ENCODE results near the gene KDM3A.

Gene KDM3A

GRCh38 chr2:86436328-86436727, 4.8 kb upstream of the KDM3A start:
- no peak for DNase-seq

- peak; percentile 5 for DNase-seq
These were observed 1.1 kb upstream of the KDM3A start for GRCh38 chr2:86439879-86440630.

GRCh38 chr2:86441392-86441881, 266 bp downstream of the KDM3A start:
- no peak for DNase-seq

DNA sequence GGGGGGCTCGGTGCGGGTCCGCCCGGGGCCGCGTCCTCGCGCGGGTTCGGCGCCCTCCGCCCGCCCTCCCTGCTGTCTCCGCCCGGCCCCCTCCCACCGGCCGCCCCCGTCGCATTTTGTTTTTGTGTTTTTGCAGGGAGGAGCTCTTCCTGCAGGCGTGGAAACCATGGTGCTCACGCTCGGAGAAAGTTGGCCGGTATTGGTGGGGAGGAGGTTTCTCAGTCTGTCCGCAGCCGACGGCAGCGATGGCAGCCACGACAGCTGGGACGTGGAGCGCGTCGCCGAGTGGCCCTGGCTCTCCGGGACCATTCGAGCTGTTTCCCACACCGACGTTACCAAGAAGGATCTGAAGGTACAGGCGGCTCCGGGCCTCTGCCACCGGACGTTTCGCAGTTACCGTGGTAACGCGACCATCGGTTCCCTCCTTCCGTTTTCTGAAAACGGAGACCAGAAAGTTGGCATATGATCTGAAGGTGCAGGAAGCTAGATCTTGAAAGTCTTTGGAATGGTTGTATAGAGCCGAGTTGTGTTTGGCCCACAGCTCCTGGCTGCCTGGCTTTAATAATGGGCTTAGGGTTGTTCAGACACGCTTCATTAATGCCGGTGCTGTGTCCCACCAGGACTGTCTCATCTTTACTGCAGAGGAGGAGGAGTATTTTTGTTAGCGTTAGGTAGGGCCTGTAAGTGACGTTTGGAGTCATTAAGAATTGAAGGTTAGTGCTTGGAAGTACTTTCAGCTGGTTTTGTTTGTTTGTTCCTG, 891 bp downstream of the KDM3A start:
- DNase-seq = peak; percentile 75

DNA sequence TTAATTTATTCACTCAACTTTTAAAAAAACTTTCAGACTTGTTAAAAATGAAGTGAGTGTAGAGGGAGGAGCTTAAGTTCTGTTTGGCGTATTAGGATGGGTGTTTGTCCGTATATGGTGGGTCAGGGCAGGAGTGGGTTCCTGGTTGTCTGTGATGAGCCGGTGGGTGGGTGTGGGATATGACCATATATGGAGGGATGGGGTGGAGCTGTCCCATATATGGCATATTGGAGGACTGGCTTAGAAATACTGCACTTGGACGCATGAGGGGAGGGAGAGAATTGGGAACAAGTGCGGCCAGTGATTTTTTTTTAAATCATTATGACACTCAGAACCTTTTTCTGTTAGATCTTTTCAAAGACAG, 1.5 kb downstream of the KDM3A start:
- peak; percentile 89 for DNase-seq

GRCh38 chr2:86443631-86444350, 2.6 kb downstream of the KDM3A start:
- no peak for DNase-seq

DNA sequence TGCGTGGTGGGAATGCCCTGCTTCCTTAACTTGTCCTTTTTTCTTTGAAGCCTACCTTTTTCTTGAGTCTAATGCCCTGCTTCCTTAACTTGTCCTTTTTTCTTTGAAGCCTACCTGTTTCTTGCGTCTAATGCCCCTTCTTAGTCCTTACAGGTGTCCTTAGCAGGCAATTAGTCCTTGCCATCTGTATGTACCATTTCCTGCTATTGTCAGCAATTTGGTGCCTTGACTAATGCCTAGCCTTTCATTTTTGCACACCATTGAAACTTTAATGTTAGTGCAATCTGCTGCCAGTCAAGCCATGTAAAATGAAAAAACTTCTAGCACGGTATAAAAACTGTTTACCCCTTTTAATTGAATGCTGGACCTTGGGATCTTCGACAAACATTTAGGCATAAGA, 4.3 kb downstream of the KDM3A start:
- no peak for DNase-seq

DNA sequence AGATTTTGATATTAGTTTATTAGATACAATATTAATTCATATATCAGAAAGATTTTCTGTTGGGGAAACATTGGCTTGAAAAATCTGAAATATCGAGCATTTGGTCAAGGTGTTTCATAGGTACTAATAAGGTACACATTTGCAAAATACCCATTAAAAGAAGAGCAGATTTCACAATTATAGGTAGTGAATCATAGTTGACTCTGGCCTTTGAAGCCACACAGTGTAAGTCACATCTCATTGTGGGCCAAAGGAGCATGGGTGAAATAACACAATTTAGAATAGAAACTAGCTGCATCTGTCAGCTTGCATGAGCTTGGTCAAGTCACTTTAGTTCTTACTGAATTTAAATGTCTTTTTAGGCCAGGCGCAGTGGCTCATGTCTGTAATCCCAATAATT, 4.9 kb downstream of the KDM3A start:
- no peak for DNase-seq

- DNase-seq = no peak
These were observed 12.7 kb downstream of the KDM3A start for GRCh38 chr2:86453836-86454235.

DNA sequence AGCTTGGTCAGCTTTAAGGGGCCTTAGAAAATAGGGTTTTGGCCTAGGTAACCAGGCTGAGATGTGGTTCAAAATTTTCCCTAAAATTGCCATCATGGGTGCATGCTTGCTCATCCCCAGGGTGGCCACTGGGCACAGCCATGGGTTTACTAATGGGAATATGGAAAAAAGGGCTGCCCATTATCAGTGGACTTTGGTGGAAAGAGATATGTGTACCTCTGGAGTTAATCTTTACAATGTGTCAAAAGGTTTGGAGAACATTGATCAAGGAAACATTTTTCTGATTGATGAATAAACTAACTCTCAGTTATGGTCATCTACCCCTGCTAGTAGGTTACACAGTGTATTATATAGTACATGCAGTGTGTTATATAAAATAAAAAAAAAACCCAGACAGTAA, 13.1 kb downstream of the KDM3A start:
- DNase-seq = no peak

DNA sequence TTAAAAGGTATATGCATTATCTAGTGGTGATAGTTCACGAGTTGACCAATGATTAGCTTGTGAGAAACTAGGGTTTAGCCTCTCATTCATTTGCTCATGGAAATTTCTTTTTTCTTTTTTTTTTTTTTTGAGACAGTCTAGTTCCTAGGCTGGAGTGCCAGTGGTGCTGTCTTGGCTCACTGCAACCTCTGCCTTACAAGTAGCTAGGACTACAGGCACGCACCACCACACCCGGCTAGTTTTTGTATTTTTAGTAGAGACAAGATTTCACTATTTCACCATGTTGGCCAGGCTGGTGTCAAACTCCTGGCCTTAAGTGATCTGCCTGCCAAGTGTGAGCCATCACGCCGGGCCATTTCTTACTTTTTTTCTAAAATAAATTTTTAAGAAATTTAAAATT, 14.0 kb downstream of the KDM3A start:
- DNase-seq = no peak

- DNase-seq = no peak
These were observed 20.0 kb downstream of the KDM3A start for GRCh38 chr2:86461042-86461743.

DNA sequence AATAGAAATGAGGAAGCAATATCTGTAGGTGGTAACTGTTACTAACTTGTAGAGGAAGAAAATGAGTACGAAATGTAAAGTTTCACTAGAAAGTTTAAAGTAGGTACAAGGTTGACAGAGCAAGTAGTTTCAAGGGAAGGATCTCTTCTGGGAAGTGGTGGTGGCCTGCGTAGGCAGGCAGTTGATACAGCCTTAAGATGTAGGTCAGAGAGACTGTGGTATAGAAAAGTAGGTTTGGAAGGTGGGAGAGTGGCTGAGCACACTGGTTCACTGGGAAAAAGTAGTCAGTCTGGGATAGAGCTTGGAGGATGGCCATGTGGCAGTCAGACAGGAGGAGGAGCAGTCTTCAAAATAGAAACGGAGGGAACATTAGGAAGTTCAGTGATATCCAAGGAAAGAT, 23.5 kb downstream of the KDM3A start:
- DNase-seq = no peak

DNA sequence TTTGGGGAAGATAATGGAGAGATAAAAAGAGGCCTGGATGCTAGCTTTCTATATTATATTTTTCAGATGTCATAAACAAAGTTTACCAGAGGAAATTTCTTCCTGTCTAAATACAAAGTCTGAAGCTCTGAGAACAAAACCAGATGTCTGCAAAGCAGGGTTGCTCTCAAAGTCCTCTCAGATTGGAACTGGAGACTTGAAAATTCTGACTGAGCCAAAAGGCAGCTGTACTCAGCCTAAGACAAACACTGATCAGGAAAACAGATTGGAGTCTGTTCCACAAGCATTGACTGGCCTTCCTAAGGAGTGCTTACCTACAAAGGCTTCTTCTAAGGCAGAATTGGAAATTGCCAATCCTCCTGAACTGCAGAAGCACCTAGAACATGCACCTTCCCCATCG, 25.1 kb downstream of the KDM3A start:
- no peak for DNase-seq

- DNase-seq = peak; percentile 31
These were observed 27.2 kb downstream of the KDM3A start for GRCh38 chr2:86468162-86469033.

DNA sequence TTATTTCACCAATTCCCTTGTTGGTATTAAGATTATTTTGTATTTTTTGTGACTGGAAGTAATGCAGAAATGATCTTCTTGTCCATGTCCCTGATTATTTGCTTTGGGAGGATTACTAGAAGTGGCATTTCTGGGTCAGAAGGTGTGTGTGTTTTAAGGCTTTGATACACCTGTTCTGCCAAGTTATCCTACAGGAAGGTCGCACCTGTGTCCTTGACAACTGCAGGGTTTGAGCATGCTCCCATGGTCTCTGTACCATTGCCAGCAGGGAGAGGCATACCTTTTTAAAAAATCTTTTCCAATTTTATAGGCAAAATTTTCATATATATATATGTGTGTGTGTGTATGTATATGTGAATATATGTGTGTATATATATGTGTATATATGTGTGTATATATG, 29.7 kb downstream of the KDM3A start:
- DNase-seq = no peak

GRCh38 chr2:86471637-86472036, 30.5 kb downstream of the KDM3A start:
- no peak for DNase-seq

GRCh38 chr2:86476092-86476491, 34.9 kb downstream of the KDM3A start:
- no peak for DNase-seq

DNA sequence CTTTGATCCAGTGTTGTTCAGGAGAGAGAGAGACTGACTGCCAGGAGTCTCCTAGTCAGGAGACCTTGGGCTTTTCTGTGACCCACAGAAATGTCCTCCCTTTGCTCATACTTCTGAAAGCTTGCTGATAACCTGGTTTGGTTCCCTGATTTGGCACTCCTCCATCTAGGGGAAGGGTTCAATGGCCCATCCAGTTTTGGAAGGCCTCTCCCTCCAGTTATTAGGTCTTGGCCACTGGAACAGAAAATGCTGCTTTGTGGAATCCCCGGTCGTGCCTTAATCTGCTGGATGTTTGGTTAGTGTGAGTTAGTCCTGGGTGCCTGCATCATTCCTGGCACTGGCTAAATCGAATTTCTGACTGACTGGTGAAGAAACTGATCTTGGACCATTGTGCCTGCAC, 35.7 kb downstream of the KDM3A start:
- DNase-seq = no peak

GRCh38 chr2:86477349-86477748, 36.2 kb downstream of the KDM3A start:
- DNase-seq = no peak

GRCh38 chr2:86480105-86480504, 38.9 kb downstream of the KDM3A start:
- DNase-seq = no peak

DNA sequence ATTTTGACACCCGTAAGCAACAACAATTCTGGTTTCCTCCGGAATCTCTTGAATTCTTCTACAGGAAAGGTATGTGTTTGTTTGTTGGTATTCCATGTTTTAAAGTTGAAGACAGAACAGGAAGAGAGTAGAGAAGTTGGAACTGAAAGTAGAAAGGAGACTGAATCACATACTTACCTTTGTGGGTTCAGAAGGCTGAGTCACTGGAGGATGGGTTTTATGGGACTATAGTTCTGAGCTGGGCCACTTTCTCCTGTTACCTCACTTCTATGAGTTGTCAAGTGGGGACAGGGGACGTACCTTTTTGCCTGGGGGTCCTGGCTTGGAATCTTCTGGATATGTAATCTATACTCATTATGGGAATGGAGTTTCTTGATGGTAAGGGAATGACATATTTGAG, 40.9 kb downstream of the KDM3A start:
- DNase-seq = no peak
